Activated B cell treated with CpG ODN at 0.5 μM for 24 hours (primary cell): ENCODE results near the gene MYBPC3. TPM values are rescaled to one million over a fixed set of nuclear protein-coding genes. Genes with fewer than 3 reads are reported as not detected.

Source experiments
- ATAC-seq: fragments of 200-7000 bp; cut with Tn5 transposase; one replicate; pipeline ENCODE4 v1.10.0; 2021; ENCODE audit warnings: low read depth, mild to moderate bottlenecking, moderate library complexity
- CTCF ChIA-PET: fragments of 350-600 bp; sonication (Branson Sonifier 250); formaldehyde crosslinking; loops from one replicate; lab custom pipeline; 2021; ENCODE audit warnings: antibody characterized with exemption; lab: Charles Lee
- POLR2A ChIA-PET: fragments of 350-600 bp; sonication (Branson Sonifier 250); formaldehyde crosslinking; loops from one replicate; lab custom pipeline; 2021; ENCODE audit warnings: antibody characterized with exemption; lab: Charles Lee
- DNase-seq: peaks from one replicate; pipeline ENCODE4 v3.0.0; 2022
- H3K27ac Mint-ChIP-seq: one replicate; pipeline ENCODE4 v1.8.0; 2020; ENCODE audit warnings: mixed read lengths
- H3K27me3 Mint-ChIP-seq: one replicate; pipeline ENCODE4 v1.8.0; 2021; ENCODE audit warnings: mixed read lengths
- H3K36me3 Mint-ChIP-seq: one replicate; pipeline ENCODE4 v1.8.0; 2021; ENCODE audit warnings: low read depth, mixed read lengths
- H3K4me1 Mint-ChIP-seq: one replicate; pipeline ENCODE4 v1.8.0; 2021; ENCODE audit warnings: mixed read lengths
- H3K4me3 Mint-ChIP-seq: one replicate; pipeline ENCODE4 v1.8.0; 2020; ENCODE audit warnings: mild to moderate bottlenecking, mixed read lengths
- H3K9me3 Mint-ChIP-seq: one replicate; pipeline ENCODE4 v1.8.0; 2020; ENCODE audit warnings: mixed read lengths
- intact Hi-C: fragments of 100-400 bp; cut with micrococcal nuclease; formaldehyde crosslinking; loops from one replicate; pipeline ENCODE4 v1.15.1; 2024
- total RNA-seq: library from RNA; stranded (reverse); gene quantifications from 2 replicates; pipeline ENCODE4 v1.2.3, GENCODE V29; 2022
- TF ChIP-seq, protein P1 (sequence below): fragments of 200-600 bp; IDR thresholded peaks from one replicate; pipeline ENCODE4 v1.8.0; 2022; ENCODE audit warnings: antibody characterized with exemption, mild to moderate bottlenecking

The MYBPC3 gene
- total RNA-seq, 1 donor from 2014 or later, result 0.69 TPM

DNA sequence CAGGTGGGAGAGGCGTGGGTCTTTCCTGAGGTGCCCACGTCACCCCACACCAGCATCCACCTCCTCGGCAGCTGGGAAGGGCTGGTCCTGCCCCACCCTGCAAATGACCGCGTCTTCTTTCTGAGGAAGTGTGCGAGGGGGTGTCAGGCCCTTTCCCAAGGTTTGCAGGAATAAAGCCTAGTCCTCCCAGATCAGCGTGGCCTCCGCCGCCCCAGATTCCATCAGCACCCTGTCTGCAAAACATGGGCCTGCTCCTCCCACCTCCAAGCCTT lies 41.5 kb upstream of the MYBPC3 start:
- intact Hi-C loops, result loop anchor here (1.0 kb wide), 3 partner anchors 14 to 32 kb away; partner anchors contain the start of genes PSMC3, SLC39A13 and SPI1
- peak overlapping the region; percentile 95 for H3K27ac Mint-ChIP-seq
- H3K9me3 Mint-ChIP-seq, result no peaks in the 10 kb centered on the region
- H3K27me3 Mint-ChIP-seq, result no peaks in the 10 kb centered on the region
- no peak for DNase-seq
- no peak for ATAC-seq
- peaks cover 69% of the 10 kb centered on the region for H3K4me1 Mint-ChIP-seq
- H3K4me3 Mint-ChIP-seq, result peak overlapping the region; percentile 63
- TF ChIP-seq, protein P1, sequence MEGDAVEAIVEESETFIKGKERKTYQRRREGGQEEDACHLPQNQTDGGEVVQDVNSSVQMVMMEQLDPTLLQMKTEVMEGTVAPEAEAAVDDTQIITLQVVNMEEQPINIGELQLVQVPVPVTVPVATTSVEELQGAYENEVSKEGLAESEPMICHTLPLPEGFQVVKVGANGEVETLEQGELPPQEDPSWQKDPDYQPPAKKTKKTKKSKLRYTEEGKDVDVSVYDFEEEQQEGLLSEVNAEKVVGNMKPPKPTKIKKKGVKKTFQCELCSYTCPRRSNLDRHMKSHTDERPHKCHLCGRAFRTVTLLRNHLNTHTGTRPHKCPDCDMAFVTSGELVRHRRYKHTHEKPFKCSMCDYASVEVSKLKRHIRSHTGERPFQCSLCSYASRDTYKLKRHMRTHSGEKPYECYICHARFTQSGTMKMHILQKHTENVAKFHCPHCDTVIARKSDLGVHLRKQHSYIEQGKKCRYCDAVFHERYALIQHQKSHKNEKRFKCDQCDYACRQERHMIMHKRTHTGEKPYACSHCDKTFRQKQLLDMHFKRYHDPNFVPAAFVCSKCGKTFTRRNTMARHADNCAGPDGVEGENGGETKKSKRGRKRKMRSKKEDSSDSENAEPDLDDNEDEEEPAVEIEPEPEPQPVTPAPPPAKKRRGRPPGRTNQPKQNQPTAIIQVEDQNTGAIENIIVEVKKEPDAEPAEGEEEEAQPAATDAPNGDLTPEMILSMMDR, result no peak
- H3K36me3 Mint-ChIP-seq, result no peaks in the 10 kb centered on the region
- ChIA-PET CTCF (interaction anchor here (1.6 to 6.4 kb wide), 3 partner anchors 16 to 20 kb away, joined by 4 to 41 read pairs (median 6); partner anchors contain the start of gene SPI1), POLR2A (interaction anchor here (0.5 to 9.3 kb wide), 12 partner anchors 7 to 217 kb away, joined by 4 to 97 read pairs (median 5); partner anchors contain the start of genes ACP2, DDB2, PSMC3 and SLC39A13)

DNA sequence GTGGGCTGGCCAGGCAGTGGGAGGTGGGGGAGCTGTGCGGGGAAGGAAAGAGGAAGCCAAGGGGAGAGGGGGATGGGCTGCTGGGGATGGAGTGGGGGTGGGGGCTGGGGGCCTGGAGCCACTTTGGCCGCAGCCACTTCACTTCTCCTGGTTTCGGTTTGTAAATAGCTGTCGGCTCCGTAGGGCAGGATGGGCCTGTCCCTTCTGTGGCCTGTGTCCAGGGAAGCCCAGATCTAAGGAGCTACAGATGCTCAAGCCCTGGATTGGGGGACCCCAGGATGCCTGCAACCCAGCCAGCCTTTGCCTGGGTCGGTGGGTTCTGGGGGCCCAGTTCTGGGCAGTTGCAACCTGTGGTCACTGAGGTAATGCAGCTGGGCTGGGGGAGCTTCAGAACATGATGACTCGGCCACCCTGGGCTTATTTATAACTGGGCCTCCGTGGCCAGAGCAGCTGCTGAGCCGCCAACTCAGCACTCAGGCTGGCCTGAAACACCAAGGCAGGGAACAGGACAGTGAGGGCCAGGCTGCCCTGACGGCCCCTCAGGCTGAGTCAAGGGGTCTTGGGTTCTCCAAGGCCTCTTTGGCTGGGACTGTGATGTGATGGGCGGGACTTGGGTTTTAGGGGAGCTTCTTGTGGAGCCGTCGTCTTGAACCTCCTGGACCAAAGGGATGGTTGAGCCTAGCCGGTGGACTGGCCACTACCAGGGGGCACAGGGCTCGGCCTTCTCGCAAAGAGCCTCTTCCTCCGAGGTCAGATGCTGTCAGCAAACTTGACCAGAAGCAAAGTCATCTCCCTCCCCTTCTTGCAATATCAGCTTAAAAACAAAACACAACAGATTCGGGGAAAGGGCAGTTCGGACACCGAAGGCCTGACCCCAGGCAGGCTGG lies 40.9 kb upstream of the MYBPC3 start:
- Mint-ChIP-seq H3K4me1 (peaks cover 67% of the 10 kb centered on the region), H3K36me3 (no peaks in the 10 kb centered on the region), H3K4me3 (peak overlapping the region; percentile 63), H3K9me3 (no peaks in the 10 kb centered on the region), H3K27me3 (no peaks in the 10 kb centered on the region), H3K27ac (peak overlapping the region; percentile 95)
- intact Hi-C loops, result loop anchor here (1.0 kb wide), 3 partner anchors 15 to 33 kb away; partner anchors contain the start of genes PSMC3, SLC39A13 and SPI1
- ATAC-seq, result no peak
- ChIA-PET CTCF (interaction anchor here (1.6 to 6.4 kb wide), 3 partner anchors 15 to 19 kb away, joined by 4 to 41 read pairs (median 6); partner anchors contain the start of gene SPI1), POLR2A (interaction anchor here (0.5 to 9.3 kb wide), 17 partner anchors 8 to 624 kb away, joined by 3 to 97 read pairs (median 5); partner anchors contain the start of genes ACP2, DDB2, PSMC3 and SLC39A13)
- no peak for DNase-seq
- TF ChIP-seq, protein P1, result no peak

DNA sequence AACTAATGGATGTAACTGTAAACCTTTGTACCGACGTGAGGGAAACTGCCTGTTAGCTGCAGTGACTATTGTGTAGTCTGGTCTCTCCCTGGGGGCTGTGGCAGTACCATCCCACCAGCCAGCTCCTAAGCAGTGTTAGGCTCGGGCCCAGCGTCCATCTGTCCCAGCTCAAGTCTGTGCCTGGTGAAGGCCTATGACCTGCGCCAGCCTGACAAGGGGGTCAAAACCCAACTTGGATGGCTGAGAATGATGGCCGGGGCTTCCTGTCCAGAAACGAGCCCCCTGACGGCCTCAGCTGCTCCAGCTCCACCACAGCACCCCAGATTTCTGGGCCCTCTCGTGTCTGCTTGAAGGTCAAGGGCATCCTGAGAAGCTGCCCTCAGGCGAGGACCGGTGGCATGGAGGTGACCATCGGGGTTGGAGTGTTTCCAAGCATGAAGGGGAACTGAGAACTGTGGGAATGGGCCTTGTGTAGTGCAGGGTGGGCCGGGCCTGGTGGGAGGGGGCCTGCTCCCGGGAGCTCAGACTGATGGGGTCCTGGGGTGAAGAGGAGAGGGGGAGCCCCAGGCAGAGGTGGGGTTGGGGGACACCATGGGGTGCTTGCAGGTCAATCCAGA lies 40.2 kb upstream of the MYBPC3 start:
- TF ChIP-seq, protein P1, result no peak
- DNase-seq, result no peak
- H3K4me1 Mint-ChIP-seq, result peaks cover 63% of the 10 kb centered on the region
- H3K4me3 Mint-ChIP-seq, result no peak overlapping the region
- H3K27me3 Mint-ChIP-seq, result no peaks in the 10 kb centered on the region
- ChIA-PET CTCF (interaction anchor here (1.6 to 6.4 kb wide), 3 partner anchors 14 to 20 kb away, joined by 4 to 41 read pairs (median 6); partner anchors contain the start of gene SPI1), POLR2A (interaction anchor here (0.6 to 9.3 kb wide), 12 partner anchors 9 to 625 kb away, joined by 3 to 97 read pairs (median 5); partner anchors contain the start of genes ACP2, DDB2, PSMC3 and SPI1)
- no peak for ATAC-seq
- peak overlapping the region; percentile 95 for H3K27ac Mint-ChIP-seq
- no peaks in the 10 kb centered on the region for H3K9me3 Mint-ChIP-seq
- intact Hi-C loops, result loop anchor here (1.0 kb wide), 1 partner anchor 8 kb away; no protein-coding TSS in a partner anchor
- H3K36me3 Mint-ChIP-seq, result no peaks in the 10 kb centered on the region

DNA sequence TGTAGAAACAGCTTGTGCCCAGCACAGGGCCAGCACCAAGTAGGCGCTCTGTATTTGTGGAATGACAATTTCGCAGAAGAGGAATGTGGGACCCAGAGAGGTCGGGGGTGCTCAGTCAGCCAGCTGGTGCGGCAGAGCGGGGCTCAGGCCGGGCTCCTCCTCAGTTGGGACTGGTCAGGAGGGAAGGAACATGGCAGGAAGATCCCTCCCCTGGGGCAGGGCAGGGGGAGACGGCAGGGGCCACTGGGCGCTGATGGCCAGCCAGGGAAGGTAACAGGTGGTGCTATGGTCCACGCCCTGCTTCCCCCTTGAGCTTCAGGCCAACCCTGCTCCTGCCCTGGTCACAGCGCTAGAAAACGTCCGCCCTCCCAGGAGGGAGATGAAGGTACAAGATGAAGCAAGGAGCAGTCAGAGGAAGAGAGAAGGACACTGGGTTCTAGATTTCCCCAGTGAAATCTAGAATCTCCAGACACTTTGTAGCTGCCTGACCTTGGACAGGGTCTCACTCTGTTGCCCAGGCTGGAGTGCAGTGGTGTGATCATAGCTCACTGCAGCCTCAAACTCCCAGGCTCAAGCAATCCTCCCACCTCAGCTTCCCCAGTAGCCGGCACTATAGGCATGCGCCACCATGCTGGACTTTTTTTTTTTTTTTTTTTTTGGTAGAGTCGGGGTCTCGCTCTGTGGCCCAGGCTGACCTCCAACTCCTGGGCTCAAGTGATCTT lies 39.4 kb upstream of the MYBPC3 start:
- intact Hi-C loops, result loop anchor here (1.0 kb wide), 1 partner anchor 8 kb away; no protein-coding TSS in a partner anchor
- Mint-ChIP-seq H3K4me1 (peaks cover 59% of the 10 kb centered on the region), H3K27ac (peak overlapping the region; percentile 24), H3K4me3 (no peak overlapping the region), H3K27me3 (no peaks in the 10 kb centered on the region), H3K9me3 (no peaks in the 10 kb centered on the region), H3K36me3 (no peaks in the 10 kb centered on the region)
- POLR2A ChIA-PET, result interaction anchor here (0.6 to 9.3 kb wide), 5 partner anchors 10 to 21 kb away, joined by 5 to 97 read pairs (median 16); partner anchors contain the start of gene SPI1
- ATAC-seq (no peak), DNase-seq (no peak)
- TF ChIP-seq, protein P1, result no peak
- CTCF ChIA-PET, result interaction anchor here (6.4 kb wide), 1 partner anchor 18 kb away, joined by 41 read pairs; no protein-coding TSS in a partner anchor
